GM13977 (cell line): ENCODE measurements around the gene ARHGAP33.

ENCODE experiments used
- DNase-seq: peaks from one replicate; pipeline ENCODE4 v3.0.0; 2012; ENCODE audit warnings: low spot score
- in situ Hi-C: fragments of 300-500 bp; cut with MboI; formaldehyde crosslinking; loops from one replicate; pipeline ENCODE4 v1.12.0; 2022; ENCODE audit warnings: low sequenced_read_pairs, low pct_unique_long_range_greater_than_20kb, mixed read lengths, inconsistent platforms; ENCODE audit not compliant: unreplicated experiment
- TF ChIP-seq, protein P1 (sequence below): IDR thresholded peaks from 2 replicates; pipeline ENCODE4 v1.5.1; 2012; ENCODE audit warnings: mild to moderate bottlenecking, control low read depth; ENCODE audit not compliant: insufficient read depth; ENCODE audit errors: extremely low read depth, missing control alignments

The ARHGAP33 gene

DNA sequence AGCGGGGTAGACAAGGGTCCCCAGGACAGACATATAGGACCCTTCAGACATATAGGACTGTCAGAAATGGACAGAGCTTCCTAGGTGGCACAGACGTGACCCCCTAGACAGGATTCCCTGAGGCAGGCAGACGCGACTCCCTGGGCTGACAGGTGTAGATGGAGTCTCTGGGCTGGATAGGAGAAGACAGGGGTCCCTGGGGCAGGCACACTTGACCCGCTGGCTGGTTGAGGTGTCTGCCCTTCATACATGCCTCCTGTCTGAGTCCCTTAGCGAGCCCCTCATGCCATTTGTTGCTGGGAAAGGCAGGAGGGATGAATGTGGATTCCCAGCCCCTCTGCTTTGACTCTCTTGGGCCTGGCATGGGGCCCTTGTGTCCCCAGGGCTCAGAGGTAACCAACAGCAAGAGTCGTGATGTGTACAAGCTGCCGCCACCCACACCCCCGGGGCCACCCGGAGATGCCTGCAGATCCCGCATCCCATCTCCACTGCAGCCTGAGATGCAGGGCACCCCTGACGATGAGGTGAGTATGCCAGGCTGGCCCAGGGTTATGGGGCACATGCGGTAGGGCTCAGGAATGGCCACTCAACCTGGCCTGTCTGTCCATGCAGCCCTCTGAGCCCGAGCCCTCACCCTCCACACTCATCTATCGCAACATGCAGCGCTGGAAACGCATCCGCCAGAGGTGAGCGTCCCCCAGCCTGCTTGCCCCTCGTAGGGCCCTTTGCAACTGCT is 21.6 kb upstream of the ARHGAP33 start:
- in situ Hi-C loops: no loop called here
- TF ChIP-seq, protein P1, sequence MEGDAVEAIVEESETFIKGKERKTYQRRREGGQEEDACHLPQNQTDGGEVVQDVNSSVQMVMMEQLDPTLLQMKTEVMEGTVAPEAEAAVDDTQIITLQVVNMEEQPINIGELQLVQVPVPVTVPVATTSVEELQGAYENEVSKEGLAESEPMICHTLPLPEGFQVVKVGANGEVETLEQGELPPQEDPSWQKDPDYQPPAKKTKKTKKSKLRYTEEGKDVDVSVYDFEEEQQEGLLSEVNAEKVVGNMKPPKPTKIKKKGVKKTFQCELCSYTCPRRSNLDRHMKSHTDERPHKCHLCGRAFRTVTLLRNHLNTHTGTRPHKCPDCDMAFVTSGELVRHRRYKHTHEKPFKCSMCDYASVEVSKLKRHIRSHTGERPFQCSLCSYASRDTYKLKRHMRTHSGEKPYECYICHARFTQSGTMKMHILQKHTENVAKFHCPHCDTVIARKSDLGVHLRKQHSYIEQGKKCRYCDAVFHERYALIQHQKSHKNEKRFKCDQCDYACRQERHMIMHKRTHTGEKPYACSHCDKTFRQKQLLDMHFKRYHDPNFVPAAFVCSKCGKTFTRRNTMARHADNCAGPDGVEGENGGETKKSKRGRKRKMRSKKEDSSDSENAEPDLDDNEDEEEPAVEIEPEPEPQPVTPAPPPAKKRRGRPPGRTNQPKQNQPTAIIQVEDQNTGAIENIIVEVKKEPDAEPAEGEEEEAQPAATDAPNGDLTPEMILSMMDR: no peak
- DNase-seq: no peak

- DNase-seq: no peak
- in situ Hi-C loops: no loop called here
- TF ChIP-seq, protein P1: no peak
Observed at GRCh38 chr19:35754370-35755130, 20.8 kb upstream of the ARHGAP33 start.

DNA sequence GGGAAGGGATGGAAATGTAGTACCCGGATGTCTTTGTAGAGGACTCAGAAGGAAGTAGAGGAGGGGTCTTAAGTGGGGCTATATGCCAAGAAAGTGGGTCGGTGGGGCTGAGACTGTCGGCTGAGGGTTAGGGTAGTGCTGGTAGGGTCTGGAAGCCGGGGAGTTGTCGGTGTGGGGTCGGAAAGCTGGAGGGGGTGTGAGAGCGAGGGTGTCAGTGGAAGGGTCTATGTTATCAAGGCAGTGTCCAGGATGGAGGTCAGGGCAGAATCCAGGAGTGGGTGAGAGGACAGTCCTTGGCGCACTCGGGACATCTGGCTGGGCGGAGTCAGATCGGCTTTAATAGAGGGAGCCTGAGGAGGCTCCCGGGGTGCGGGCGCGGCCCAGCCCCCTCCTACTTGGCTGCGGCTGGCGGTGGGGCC is 20.2 kb upstream of the ARHGAP33 start:
- TF ChIP-seq, protein P1: no peak
- DNase-seq: no peak
- in situ Hi-C loops: no loop called here

GRCh38 chr19:35755550-35756376 is 19.6 kb upstream of the ARHGAP33 start:
- TF ChIP-seq, protein P1: no peak
- DNase-seq: no peak
- in situ Hi-C loops: no loop called here

GRCh38 chr19:35756377-35757230 is 18.8 kb upstream of the ARHGAP33 start, which contains the start of gene HSPB6:
TSS of gene HSPB6 (minus strand) at chr19:35757029. CDS start at chr19:35757008, 21 bp downstream.
- no peak for DNase-seq
- in situ Hi-C loops: no loop called here
- TF ChIP-seq, protein P1: no peak
